K562 (cell line): ENCODE measurements around the gene VPS33B. TPM values are rescaled to one million over a fixed set of nuclear protein-coding genes. Genes with fewer than 3 reads are reported as not detected.

ENCODE experiments used
- ATAC-seq: fragments of 200-7000 bp; cut with Tn5 transposase; 3 replicates; pipeline ENCODE4 v1.9.1; 2020; ENCODE audit warnings: moderate library complexity
- BruUV-seq: library from RNA; stranded (reverse); fragments of 400-500 nt; replicated peaks from 2 replicates; lab custom pipeline; 2021; lab: Mats Ljungman, UMichigan
- CTCF ChIA-PET: fragments of 300-600 bp; formaldehyde crosslinking; extraction: SDS; loops from one replicate; lab custom pipeline; 2021; ENCODE audit warnings: low intra/inter-chr PET ratio; lab: Yijun Ruan, JAX
- POLR2A ChIA-PET: fragments of 300-600, 350-650 bp; sonication (Branson Sonifier 250); formaldehyde crosslinking; extraction: SDS; loops from one replicate; lab custom pipeline; 2021; ENCODE audit warnings: antibody characterized with exemption, inconsistent platforms; lab: Yijun Ruan, JAX
- DNase-seq, 4 experiments: peaks; one replicate each; pipeline versions ENCODE4 v3.0.0 to v3.0.0-alpha.2; 2011 to 2018; ENCODE audit warnings: low spot score in 3 of 4, mixed read lengths in 3 of 4; ENCODE audit errors: extremely low read depth in 1 of 4
- FAIRE-seq: peaks from 2 replicates; lab custom pipeline; 2011; peaks lifted over from hg19 to GRCh38; lab: Jason Lieb, UNC
- H2AFZ ChIP-seq: 2 replicates; pipeline ENCODE4 v1.6.0; 2011; ENCODE audit warnings: low read depth, low read length, control low read depth, inconsistent platforms
- H3K27ac ChIP-seq: fragments of 200-600 bp; 3 replicates; pipeline ENCODE4 v1.8.0; 2011; ENCODE audit warnings: low read depth, mild to moderate bottlenecking, control low read depth, inconsistent platforms, low read length, moderate library complexity, mixed read lengths; ENCODE audit errors: extremely low read depth
- H3K27me3 ChIP-seq, 2 experiments: fragments of 300-600 bp in 1 of 2; 2 replicates in 1 of 2; 3 replicates in 1 of 2; pipeline versions ENCODE4 v1.6.0 to v1.8.0; 2011; ENCODE audit warnings: inconsistent platforms in 2 of 2, low read length in 2 of 2, mild to moderate bottlenecking in 1 of 2, mixed read lengths in 1 of 2, moderate library complexity in 1 of 2; ENCODE audit not compliant: control insufficient read depth in 2 of 2, insufficient read depth in 2 of 2
- H3K36me3 ChIP-seq: fragments of 300-600 bp; 3 replicates; pipeline ENCODE4 v1.8.0; 2011; ENCODE audit warnings: mild to moderate bottlenecking, low read length, inconsistent platforms; ENCODE audit not compliant: control insufficient read depth, insufficient read depth
- H3K4me1 ChIP-seq, 2 experiments: fragments of 200-600 bp in 1 of 2; replicated peaks in 1 of 2; 2 replicates in 1 of 2; 3 replicates in 1 of 2; pipeline versions ENCODE4 v1.5.1 to v1.8.0; 2011; ENCODE audit warnings: inconsistent platforms in 2 of 2, low read length in 2 of 2, mild to moderate bottlenecking in 1 of 2, mixed read lengths in 1 of 2, moderate library complexity in 1 of 2; ENCODE audit not compliant: control insufficient read depth in 2 of 2, insufficient read depth in 2 of 2
- H3K4me2 ChIP-seq: 2 replicates; pipeline ENCODE4 v1.6.1; 2011; ENCODE audit warnings: low read length, control low read depth, inconsistent platforms, mixed read lengths; ENCODE audit not compliant: insufficient read depth
- H3K4me3 ChIP-seq: fragments of 200-600 bp; sonication (generic), shearing (Covaris generic); 2 replicates; pipeline ENCODE4 v1.5.1; 2016; ENCODE audit warnings: control low read depth, inconsistent platforms
- H3K79me2 ChIP-seq: fragments of 200-600 bp; 3 replicates; pipeline ENCODE4 v1.8.0; 2011; ENCODE audit warnings: low read length, inconsistent platforms; ENCODE audit not compliant: control insufficient read depth, insufficient read depth
- H3K9ac ChIP-seq, 2 experiments: 2 replicates each; pipeline versions ENCODE4 v1.6.0 to v1.6.1; 2011; ENCODE audit warnings: low read depth in 2 of 2, low read length in 2 of 2, control low read depth in 1 of 2, inconsistent platforms in 1 of 2, mild to moderate bottlenecking in 1 of 2, mixed read lengths in 1 of 2; ENCODE audit not compliant: insufficient read depth in 1 of 2
- H3K9me1 ChIP-seq: one replicate; pipeline ENCODE4 v1.6.0; 2011; ENCODE audit warnings: inconsistent platforms, mild to moderate bottlenecking, low read length, moderate library complexity; ENCODE audit not compliant: control insufficient read depth, insufficient read depth
- H3K9me3 ChIP-seq: replicated peaks from 2 replicates; pipeline ENCODE4 v1.5.1; 2011; ENCODE audit warnings: low read depth, low read length, inconsistent platforms; ENCODE audit not compliant: control insufficient read depth, insufficient read depth
- H4K20me1 ChIP-seq: replicated peaks from 2 replicates; pipeline ENCODE4 v1.6.1; 2011; ENCODE audit warnings: low read length, inconsistent platforms, mixed read lengths; ENCODE audit not compliant: control insufficient read depth, insufficient read depth
- BACH1 ChIP-seq: fragments of 200-800 bp; sonication (Bioruptor generic); IDR thresholded peaks from 2 replicates; pipeline ENCODE4 v1.6.1; 2016; ENCODE audit warnings: missing genetic modification characterization, missing compliant biosample characterization
- C11orf30 ChIP-seq: fragments of 450-650 bp; IDR thresholded peaks from 2 replicates; pipeline ENCODE4 v1.6.1; 2016; ENCODE audit warnings: low read depth, mild to moderate bottlenecking
- COPS2 ChIP-seq: fragments of 450-650 bp; conservative IDR thresholded peaks from 2 replicates; pipeline ENCODE4 v1.6.1; 2016; ENCODE audit warnings: mild to moderate bottlenecking, moderate library complexity
- EP400 ChIP-seq: fragments of 450-650 bp; IDR thresholded peaks from 2 replicates; pipeline ENCODE4 v1.6.1; 2017; ENCODE audit warnings: antibody characterized with exemption, mild to moderate bottlenecking, moderate library complexity
- FOXK2 ChIP-seq, 2 experiments: fragments of 450-650 bp; IDR thresholded peaks in 1 of 2; conservative IDR thresholded peaks in 1 of 2; 2 replicates each; pipeline ENCODE4 v1.6.1; 2016; ENCODE audit warnings: low read depth in 2 of 2, mild to moderate bottlenecking in 1 of 2
- HCFC1 ChIP-seq: IDR thresholded peaks from 2 replicates; pipeline ENCODE4 v1.6.1; 2012; ENCODE audit warnings: low read depth, low read length, improper control_type of control experiment
- MAFF ChIP-seq: IDR thresholded peaks from 2 replicates; pipeline ENCODE4 v1.6.1; 2012; ENCODE audit warnings: low read length, improper control_type of control experiment
- MAFG ChIP-seq: fragments of 450-650 bp; conservative IDR thresholded peaks from 2 replicates; pipeline ENCODE4 v1.6.1; 2016; ENCODE audit warnings: missing genetic modification characterization, missing compliant biosample characterization
- MAFK ChIP-seq: IDR thresholded peaks from 2 replicates; pipeline ENCODE4 v1.6.1; 2011; ENCODE audit warnings: low read length, improper control_type of control experiment
- NFE2 ChIP-seq: IDR thresholded peaks from 2 replicates; pipeline ENCODE4 v1.6.1; 2014; ENCODE audit warnings: antibody characterized with exemption, low read depth
- NR2C1 ChIP-seq, 2 experiments: fragments of 450-650 bp; IDR thresholded peaks; 2 replicates each; pipeline ENCODE4 v1.6.1; 2017; ENCODE audit warnings: mild to moderate bottlenecking in 2 of 2, antibody characterized with exemption in 1 of 2, inconsistent platforms in 1 of 2, missing compliant biosample characterization in 1 of 2, missing genetic modification characterization in 1 of 2
- TBP ChIP-seq: optimal IDR thresholded peaks from 2 replicates; pipeline ENCODE3; 2011; ENCODE audit warnings: low read depth, low read length, improper control_type of control experiment
- XRCC5 ChIP-seq: fragments of 200-400 bp; formaldehyde crosslinking; IDR thresholded peaks from 2 replicates; pipeline ENCODE4 v1.6.1; 2017; ENCODE audit warnings: low read depth, mild to moderate bottlenecking, low read length
- ZNF695 ChIP-seq: fragments of 450-650 bp; formaldehyde crosslinking; IDR thresholded peaks from 2 replicates; pipeline ENCODE4 v1.4.0; 2020; ENCODE audit warnings: mild to moderate bottlenecking, moderate library complexity
- ZNF778 ChIP-seq: fragments of 450-650 bp; formaldehyde crosslinking; IDR thresholded peaks from 2 replicates; pipeline ENCODE4 v1.4.0; 2020; ENCODE audit warnings: mild to moderate bottlenecking, moderate library complexity
- WGBS: fragments of 100-300 bp; shearing (Covaris generic); methylation state at CpG from one replicate; pipeline ENCODE4 v1.1.6; 2016; ENCODE audit warnings: low coverage, mixed read lengths; ENCODE audit not compliant: insufficient coverage; ENCODE audit errors: missing lambda C conversion rate; 5-methylcytosine and 5-hydroxymethylcytosine counted together
- in situ Hi-C: fragments of 300-500 bp; cut with MboI; formaldehyde crosslinking; loops from 4 replicates; pipeline ENCODE4 v1.15.0; 2018; ENCODE audit warnings: inconsistent platforms, mixed read lengths
- intact Hi-C: fragments of 100-400 bp; cut with micrococcal nuclease; formaldehyde crosslinking; loops from 2 replicates; pipeline ENCODE4 v1.14.2; 2022
- polyA plus RNA-seq, 8 experiments: library from polyadenylated mRNA; depleted of rRNA in 4 of 8; stranded (reverse) in 5 of 8; unstranded in 3 of 8; fragments of >200 nt; fragmentation: Nextera tagmentation in 2 of 8; fragmentation: Illumina TruSeq in 1 of 8; extraction: Ambion mirVana in 2 of 8; extraction: Trizol in 1 of 8; gene quantifications; 2 replicates each; pipeline versions ENCODE4 v1.2.1 to v1.2.3, GENCODE V29; 2011 to 2014; ENCODE audit warnings: inconsistent platforms in 1 of 8, missing spikeins in 1 of 8
- total RNA-seq, 7 experiments: library from RNA; depleted of rRNA in 6 of 7; stranded (reverse); fragments of >200 nt in 6 of 7; fragmentation: Illumina TruSeq in 2 of 7; extraction: Trizol in 2 of 7; gene quantifications; 2 replicates each; pipeline versions ENCODE4 v1.2.1 to v1.2.3, GENCODE V29; 2011 to 2021; ENCODE audit warnings: low replicate concordance in 1 of 7
- TF ChIP-seq, protein P1 (sequence below), 2 experiments: fragments of 450-650 bp in 1 of 2; IDR thresholded peaks; 2 replicates each; pipeline ENCODE4 v1.6.1; 2011 to 2017; ENCODE audit warnings: low read depth in 2 of 2, antibody characterized with exemption in 1 of 2, borderline replicate concordance in 1 of 2, low read length in 1 of 2, mild to moderate bottlenecking in 1 of 2, mixed read lengths in 1 of 2; ENCODE audit not compliant: control insufficient read depth in 1 of 2
- TF ChIP-seq, protein P2 (sequence below): fragments of 450-650 bp; IDR thresholded peaks from 2 replicates; pipeline ENCODE4 v1.6.1; 2017; ENCODE audit warnings: antibody characterized with exemption, mild to moderate bottlenecking

VPS33B gene
- total and polyA plus RNA-seq, 9 of the 15 experiments (the other 6 are each of a cell fraction or from before 2014, with no cell fraction given), result 9.4 to 25.5 (median 14.8) TPM

DNA sequence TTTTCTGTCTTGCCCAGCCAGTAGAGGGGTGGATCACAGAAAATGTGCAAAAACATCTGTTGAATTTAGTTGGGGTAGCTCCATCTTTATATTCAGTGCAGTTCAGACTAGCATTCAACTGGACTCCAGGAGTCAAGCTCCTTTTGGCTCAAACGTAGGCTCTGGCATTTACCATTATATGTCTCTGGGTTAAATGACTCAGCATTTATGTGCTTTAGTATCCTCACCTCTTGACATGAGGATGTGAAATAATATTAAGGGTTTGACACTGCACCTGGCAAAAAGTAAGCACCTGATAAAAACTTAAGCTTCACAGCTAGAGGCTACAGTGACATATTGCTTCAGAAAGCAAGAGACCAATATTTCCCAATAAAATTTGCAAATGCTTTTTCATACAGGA is 42.8 kb downstream of the VPS33B start:
- intact Hi-C loops (no loop called here), in situ Hi-C loops (no loop called here)
- H3K4me1 ChIP-seq, result no peaks in the 10 kb centered on the region
- H2AFZ ChIP-seq, result no peak overlapping the region
- H3K9me3 ChIP-seq, result no peaks in the 10 kb centered on the region
- no peaks in the 10 kb centered on the region for H4K20me1 ChIP-seq
- H3K9me1 ChIP-seq, result no peaks in the 10 kb centered on the region
- peaks cover 21% of the 10 kb centered on the region for H3K79me2 ChIP-seq
- no peak for DNase-seq
- peak overlapping the region; percentile 47; the same call in 2 of the 3 replicates for H3K27ac ChIP-seq
- peaks cover 97% of the 10 kb centered on the region for H3K36me3 ChIP-seq
- no peak overlapping the region for H3K9ac ChIP-seq
- POLR2A ChIA-PET, result interaction anchor here (0.6 to 8.7 kb wide), 12 partner anchors 8 to 190 kb away, joined by 3 to 65 read pairs (median 4); partner anchors contain the start of gene RCCD1
- no peak for FAIRE-seq
- CTCF ChIA-PET, result no interaction called here
- no peak overlapping the region for H3K4me2 ChIP-seq
- no peak overlapping the region for H3K4me3 ChIP-seq
- ATAC-seq, result peak; percentile 40; the same call in 1 of the 3 replicates
- no TSS peak for BruUV-seq
- no peaks in the 10 kb centered on the region for H3K27me3 ChIP-seq
- 46% methylated on average over 1 of the region's 1 CpG for WGBS
- TF ChIP-seq, protein P1, sequence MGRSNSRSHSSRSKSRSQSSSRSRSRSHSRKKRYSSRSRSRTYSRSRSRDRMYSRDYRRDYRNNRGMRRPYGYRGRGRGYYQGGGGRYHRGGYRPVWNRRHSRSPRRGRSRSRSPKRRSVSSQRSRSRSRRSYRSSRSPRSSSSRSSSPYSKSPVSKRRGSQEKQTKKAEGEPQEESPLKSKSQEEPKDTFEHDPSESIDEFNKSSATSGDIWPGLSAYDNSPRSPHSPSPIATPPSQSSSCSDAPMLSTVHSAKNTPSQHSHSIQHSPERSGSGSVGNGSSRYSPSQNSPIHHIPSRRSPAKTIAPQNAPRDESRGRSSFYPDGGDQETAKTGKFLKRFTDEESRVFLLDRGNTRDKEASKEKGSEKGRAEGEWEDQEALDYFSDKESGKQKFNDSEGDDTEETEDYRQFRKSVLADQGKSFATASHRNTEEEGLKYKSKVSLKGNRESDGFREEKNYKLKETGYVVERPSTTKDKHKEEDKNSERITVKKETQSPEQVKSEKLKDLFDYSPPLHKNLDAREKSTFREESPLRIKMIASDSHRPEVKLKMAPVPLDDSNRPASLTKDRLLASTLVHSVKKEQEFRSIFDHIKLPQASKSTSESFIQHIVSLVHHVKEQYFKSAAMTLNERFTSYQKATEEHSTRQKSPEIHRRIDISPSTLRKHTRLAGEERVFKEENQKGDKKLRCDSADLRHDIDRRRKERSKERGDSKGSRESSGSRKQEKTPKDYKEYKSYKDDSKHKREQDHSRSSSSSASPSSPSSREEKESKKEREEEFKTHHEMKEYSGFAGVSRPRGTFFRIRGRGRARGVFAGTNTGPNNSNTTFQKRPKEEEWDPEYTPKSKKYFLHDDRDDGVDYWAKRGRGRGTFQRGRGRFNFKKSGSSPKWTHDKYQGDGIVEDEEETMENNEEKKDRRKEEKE (IDR thresholded peaks at IDR 0.05; ENCODE audit: borderline replicate concordance in 1 of 2, control insufficient read depth in 1 of 2, low read depth in 2 of 2, low read length in 1 of 2), result no peak
- peak; percentile 83 for TF ChIP-seq NFE2
- TF ChIP-seq, protein P2, sequence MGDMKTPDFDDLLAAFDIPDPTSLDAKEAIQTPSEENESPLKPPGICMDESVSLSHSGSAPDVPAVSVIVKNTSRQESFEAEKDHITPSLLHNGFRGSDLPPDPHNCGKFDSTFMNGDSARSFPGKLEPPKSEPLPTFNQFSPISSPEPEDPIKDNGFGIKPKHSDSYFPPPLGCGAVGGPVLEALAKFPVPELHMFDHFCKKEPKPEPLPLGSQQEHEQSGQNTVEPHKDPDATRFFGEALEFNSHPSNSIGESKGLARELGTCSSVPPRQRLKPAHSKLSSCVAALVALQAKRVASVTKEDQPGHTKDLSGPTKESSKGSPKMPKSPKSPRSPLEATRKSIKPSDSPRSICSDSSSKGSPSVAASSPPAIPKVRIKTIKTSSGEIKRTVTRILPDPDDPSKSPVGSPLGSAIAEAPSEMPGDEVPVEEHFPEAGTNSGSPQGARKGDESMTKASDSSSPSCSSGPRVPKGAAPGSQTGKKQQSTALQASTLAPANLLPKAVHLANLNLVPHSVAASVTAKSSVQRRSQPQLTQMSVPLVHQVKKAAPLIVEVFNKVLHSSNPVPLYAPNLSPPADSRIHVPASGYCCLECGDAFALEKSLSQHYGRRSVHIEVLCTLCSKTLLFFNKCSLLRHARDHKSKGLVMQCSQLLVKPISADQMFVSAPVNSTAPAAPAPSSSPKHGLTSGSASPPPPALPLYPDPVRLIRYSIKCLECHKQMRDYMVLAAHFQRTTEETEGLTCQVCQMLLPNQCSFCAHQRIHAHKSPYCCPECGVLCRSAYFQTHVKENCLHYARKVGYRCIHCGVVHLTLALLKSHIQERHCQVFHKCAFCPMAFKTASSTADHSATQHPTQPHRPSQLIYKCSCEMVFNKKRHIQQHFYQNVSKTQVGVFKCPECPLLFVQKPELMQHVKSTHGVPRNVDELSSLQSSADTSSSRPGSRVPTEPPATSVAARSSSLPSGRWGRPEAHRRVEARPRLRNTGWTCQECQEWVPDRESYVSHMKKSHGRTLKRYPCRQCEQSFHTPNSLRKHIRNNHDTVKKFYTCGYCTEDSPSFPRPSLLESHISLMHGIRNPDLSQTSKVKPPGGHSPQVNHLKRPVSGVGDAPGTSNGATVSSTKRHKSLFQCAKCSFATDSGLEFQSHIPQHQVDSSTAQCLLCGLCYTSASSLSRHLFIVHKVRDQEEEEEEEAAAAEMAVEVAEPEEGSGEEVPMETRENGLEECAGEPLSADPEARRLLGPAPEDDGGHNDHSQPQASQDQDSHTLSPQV, result 0 out of 2 replicates have a peak, but pooled peaks have one; percentile 48
- TF ChIP-seq ZNF778 (CRISPR knock-in tag), result no peak
- TF ChIP-seq MAFK, result peak; percentile 74; the same call in 1 of the 2 replicates
- no peak for TF ChIP-seq XRCC5
- TF ChIP-seq ZNF695 (CRISPR knock-in tag), result no peak
- no peak for TF ChIP-seq HCFC1
- TF ChIP-seq C11orf30, result peak; percentile 74
- TF ChIP-seq FOXK2 (conservative IDR thresholded peaks at IDR 0.05 in 1 of 2, IDR thresholded peaks at IDR 0.05 in 1 of 2; ENCODE audit: low read depth in 2 of 2), result no peak
- TF ChIP-seq COPS2, result no peak
- TF ChIP-seq TBP, result no peak
- no peak for TF ChIP-seq NR2C1 (IDR thresholded peaks at IDR 0.05)
- no peak for TF ChIP-seq NR2C1 (tag; IDR thresholded peaks at IDR 0.05)
- TF ChIP-seq MAFF, result peak; percentile 85
- TF ChIP-seq BACH1 (tag), result peak; percentile 60; the same call in 1 of the 2 replicates
- TF ChIP-seq MAFG (tag), result peak; percentile 91
- no peak for TF ChIP-seq EP400
